Right cardiac atrium (tissue), 5 donors: Measurements from ENCODE around the gene ATXN1. TPM values are rescaled to one million over a fixed set of nuclear protein-coding genes. Genes with fewer than 3 reads are reported as not detected.

ENCODE experiments used
- ATAC-seq, 2 donors: fragments of 200-7000 bp; cut with Tn5 transposase; one replicate each; pipeline versions ENCODE4 v1.8.0 to v1.9.1; 2020; ENCODE audit warnings: moderate library complexity in 2 of 2, mild to moderate bottlenecking in 1 of 2
- DNase-seq, 3 donors: peaks; one replicate each; pipeline ENCODE4 v3.0.0-alpha.2; 2020
- H3K27ac ChIP-seq: one replicate; pipeline ENCODE4 v1.5.1; 2013; ENCODE audit warnings: mild to moderate bottlenecking, low read length, control low read depth, moderate library complexity
- H3K27me3 ChIP-seq: one replicate; pipeline ENCODE4 v1.6.1; 2013; ENCODE audit not compliant: control insufficient read depth, insufficient read depth
- H3K4me1 ChIP-seq: one replicate; pipeline ENCODE4 v1.6.1; 2013; ENCODE audit warnings: low read length; ENCODE audit not compliant: control insufficient read depth, insufficient read depth
- H3K4me3 ChIP-seq: one replicate; pipeline ENCODE4 v1.5.1; 2013; ENCODE audit warnings: low read length, control low read depth
- H3K9me3 ChIP-seq: one replicate; pipeline ENCODE4 v1.6.1; 2013; ENCODE audit warnings: low read length; ENCODE audit not compliant: control insufficient read depth
- WGBS: extraction: QIAGEN DNeasy Blood & Tissue Kit; methylation state at CpG from one replicate; pipeline ENCODE4 v1.1.7; 2013; 5-methylcytosine and 5-hydroxymethylcytosine counted together
- intact Hi-C, 4 donors: fragments of 100-400 bp; cut with DNase I; formaldehyde crosslinking; loops; one replicate each; pipeline versions ENCODE4 v1.11.0 to v1.14.0; 2022 to 2023
- polyA plus RNA-seq: library from polyadenylated mRNA; stranded (reverse); fragments of 200-250 nt; gene quantifications from one replicate; pipeline ENCODE4 v1.2.3, GENCODE V29; 2013
- total RNA-seq, 4 donors: library from RNA; stranded (reverse); fragmentation: NEBNext Ultra II Directional; extraction: Animal tissue kit (Norgen Biotek cat#: 25700); gene quantifications; one replicate each; pipeline ENCODE4 v1.2.1, GENCODE V29; 2021
- donor health status: healthy with polysubstance abuse.
- donor health status: DM: no; HTN: yes; CAD: no.
- donor health status: DM: no; HTN: no; CAD: no.
- donor health status: DM: no; HTN: yes; CAD: no; lungs with severe emphysema.
- donor health status: DM: yes; HTN: yes; CAD: no.

Gene ATXN1
- total and polyA plus RNA-seq, 5 donors, result 11.8 to 50.7 (median 47.6) TPM

GRCh38 chr6:16305788-16306187, 455.5 kb downstream of the ATXN1 start:
- Histone ChIP-seq H3K27ac (no peak overlapping the region), H3K9me3 (no peaks in the 10 kb centered on the region), H3K27me3 (no peaks in the 10 kb centered on the region), H3K4me3 (no peak overlapping the region), H3K4me1 (no peaks in the 10 kb centered on the region)
- intact Hi-C loops, result no loop called here
- 83% methylated on average over 19 of the region's 19 CpGs for WGBS
- ATAC-seq, result peak in 1 of 2 donors; percentile 48
- DNase-seq, result no peak

GRCh38 chr6:16305246-16305725, 456.0 kb downstream of the ATXN1 start:
- DNase-seq, result no peak
- no peaks in the 10 kb centered on the region for H3K27me3 ChIP-seq
- ATAC-seq, result no peak
- WGBS, result 77% methylated on average over 7 of the region's 7 CpGs
- intact Hi-C loops, result no loop called here
- no peak overlapping the region for H3K27ac ChIP-seq
- H3K9me3 ChIP-seq, result no peaks in the 10 kb centered on the region
- H3K4me1 ChIP-seq, result no peaks in the 10 kb centered on the region
- H3K4me3 ChIP-seq, result no peak overlapping the region

GRCh38 chr6:16302721-16303552, 458.3 kb downstream of the ATXN1 start:
- Histone ChIP-seq H3K4me1 (no peaks in the 10 kb centered on the region), H3K27ac (no peak overlapping the region), H3K9me3 (no peaks in the 10 kb centered on the region), H3K27me3 (no peaks in the 10 kb centered on the region), H3K4me3 (no peak overlapping the region)
- no peak for DNase-seq
- intact Hi-C loops, result no loop called here
- WGBS, result 54% methylated on average over 27 of the region's 27 CpGs
- peak; percentile 20 to 31 for ATAC-seq

GRCh38 chr6:16301511-16301910, 459.7 kb downstream of the ATXN1 start:
- Histone ChIP-seq H3K4me3 (no peak overlapping the region), H3K4me1 (no peaks in the 10 kb centered on the region), H3K27me3 (no peaks in the 10 kb centered on the region), H3K27ac (no peak overlapping the region), H3K9me3 (no peaks in the 10 kb centered on the region)
- no peak for DNase-seq
- intact Hi-C loops, result no loop called here
- ATAC-seq, result no peak
- 80% methylated on average over 7 of the region's 7 CpGs for WGBS

- no peaks in the 10 kb centered on the region for H3K4me1 ChIP-seq
- no peaks in the 10 kb centered on the region for H3K27me3 ChIP-seq
- ATAC-seq (no peak), DNase-seq (no peak)
- H3K4me3 ChIP-seq, result no peak overlapping the region
- H3K27ac ChIP-seq, result no peak overlapping the region
- H3K9me3 ChIP-seq, result no peaks in the 10 kb centered on the region
- WGBS, result 86% methylated on average over 3 of the region's 3 CpGs
- intact Hi-C loops, result no loop called here
These were observed 461.4 kb downstream of the ATXN1 start for GRCh38 chr6:16299861-16300260.

GRCh38 chr6:16296061-16296670, 465.1 kb downstream of the ATXN1 start:
- intact Hi-C loops, result no loop called here
- 94% methylated on average over 7 of the region's 7 CpGs for WGBS
- ATAC-seq, result no peak

GRCh38 chr6:16295471-16295870, 465.8 kb downstream of the ATXN1 start:
- Histone ChIP-seq H3K9me3 (no peaks in the 10 kb centered on the region), H3K27ac (no peak overlapping the region), H3K4me3 (no peak overlapping the region), H3K27me3 (no peaks in the 10 kb centered on the region), H3K4me1 (no peaks in the 10 kb centered on the region)
- no peak for ATAC-seq
- WGBS, result 89% methylated on average over 5 of the region's 5 CpGs
- no peak for DNase-seq
- intact Hi-C loops, result no loop called here

More at GRCh38 chr6:16296061-16296670, 465.1 kb downstream of the ATXN1 start:
- H3K27ac ChIP-seq, result no peak overlapping the region
- no peaks in the 10 kb centered on the region for H3K4me1 ChIP-seq
- no peak overlapping the region for H3K4me3 ChIP-seq
- no peak for DNase-seq
- no peaks in the 10 kb centered on the region for H3K9me3 ChIP-seq
- no peaks in the 10 kb centered on the region for H3K27me3 ChIP-seq

GRCh38 chr6:16295060-16295459, 466.2 kb downstream of the ATXN1 start:
- 88% methylated on average over 15 of the region's 15 CpGs for WGBS
- no peak overlapping the region for H3K27ac ChIP-seq
- intact Hi-C loops, result no loop called here
- no peak overlapping the region for H3K4me3 ChIP-seq
- H3K4me1 ChIP-seq, result no peaks in the 10 kb centered on the region
- DNase-seq, result no peak
- H3K27me3 ChIP-seq, result no peaks in the 10 kb centered on the region
- no peaks in the 10 kb centered on the region for H3K9me3 ChIP-seq
- ATAC-seq, result no peak

- H3K27ac ChIP-seq, result no peak overlapping the region
- WGBS, result 90% methylated on average over 10 of the region's 10 CpGs
- no peaks in the 10 kb centered on the region for H3K27me3 ChIP-seq
- DNase-seq (no peak), ATAC-seq (no peak)
- intact Hi-C loops, result no loop called here
- H3K9me3 ChIP-seq, result no peaks in the 10 kb centered on the region
- H3K4me1 ChIP-seq, result no peaks in the 10 kb centered on the region
- no peak overlapping the region for H3K4me3 ChIP-seq
These were observed 466.9 kb downstream of the ATXN1 start for GRCh38 chr6:16294371-16294770.

GRCh38 chr6:16292942-16293341, 468.3 kb downstream of the ATXN1 start:
- DNase-seq (no peak), ATAC-seq (no peak)
- no peaks in the 10 kb centered on the region for H3K27me3 ChIP-seq
- H3K9me3 ChIP-seq, result no peaks in the 10 kb centered on the region
- 92% methylated on average over 8 of the region's 8 CpGs for WGBS
- H3K4me1 ChIP-seq, result no peaks in the 10 kb centered on the region
- H3K27ac ChIP-seq, result no peak overlapping the region
- intact Hi-C loops, result no loop called here
- no peak overlapping the region for H3K4me3 ChIP-seq

- 87% methylated on average over 5 of the region's 5 CpGs for WGBS
- Histone ChIP-seq H3K27ac (no peak overlapping the region), H3K9me3 (no peaks in the 10 kb centered on the region), H3K4me3 (no peak overlapping the region), H3K27me3 (no peaks in the 10 kb centered on the region), H3K4me1 (no peaks in the 10 kb centered on the region)
- DNase-seq (no peak), ATAC-seq (no peak)
- intact Hi-C loops, result no loop called here
These were observed 468.8 kb downstream of the ATXN1 start for GRCh38 chr6:16292432-16292831.
